HCT116 (cell line): ENCODE results near the gene TACC3. TPM values are rescaled to one million over a fixed set of nuclear protein-coding genes. Genes with fewer than 3 reads are reported as not detected.

Experiments
- CBX3 ChIP-seq: IDR thresholded peaks from 2 replicates; pipeline ENCODE4 v1.6.1; 2012; ENCODE audit warnings: low read depth
- SIN3A ChIP-seq: IDR thresholded peaks from 2 replicates; pipeline ENCODE4 v1.6.1; 2012; ENCODE audit warnings: low read depth
- TCF7L2 ChIP-seq: IDR thresholded peaks from 2 replicates; pipeline ENCODE4 v1.7.0; 2011; ENCODE audit warnings: borderline replicate concordance, inconsistent platforms; ENCODE audit not compliant: insufficient read depth, insufficient read length; ENCODE audit errors: extremely low read depth
- ZFX ChIP-seq: fragments of 450-650 bp; IDR thresholded peaks from 2 replicates; pipeline ENCODE4 v1.6.1; 2017
- total RNA-seq: library from RNA; stranded (reverse); gene quantifications from one replicate; pipeline ENCODE4 v1.2.1, GENCODE V29; 2021; ENCODE audit not compliant: unreplicated experiment
- TF ChIP-seq, protein P1 (sequence below): IDR thresholded peaks from 2 replicates; pipeline ENCODE4 v1.6.1; 2011; ENCODE audit warnings: mild to moderate bottlenecking, low read length, moderate library complexity; ENCODE audit not compliant: insufficient replicate concordance; ENCODE audit errors: extremely low read depth
- TF ChIP-seq, protein P2 (sequence below): IDR thresholded peaks from 2 replicates; pipeline ENCODE4 v1.6.1; 2012
- TF ChIP-seq, protein P3 (sequence below): IDR thresholded peaks from 2 replicates; pipeline ENCODE4 v1.6.1; 2012; ENCODE audit warnings: low read depth

TACC3 gene
- total RNA-seq, 1 experiment from 2014 or later = 106 TPM

DNA sequence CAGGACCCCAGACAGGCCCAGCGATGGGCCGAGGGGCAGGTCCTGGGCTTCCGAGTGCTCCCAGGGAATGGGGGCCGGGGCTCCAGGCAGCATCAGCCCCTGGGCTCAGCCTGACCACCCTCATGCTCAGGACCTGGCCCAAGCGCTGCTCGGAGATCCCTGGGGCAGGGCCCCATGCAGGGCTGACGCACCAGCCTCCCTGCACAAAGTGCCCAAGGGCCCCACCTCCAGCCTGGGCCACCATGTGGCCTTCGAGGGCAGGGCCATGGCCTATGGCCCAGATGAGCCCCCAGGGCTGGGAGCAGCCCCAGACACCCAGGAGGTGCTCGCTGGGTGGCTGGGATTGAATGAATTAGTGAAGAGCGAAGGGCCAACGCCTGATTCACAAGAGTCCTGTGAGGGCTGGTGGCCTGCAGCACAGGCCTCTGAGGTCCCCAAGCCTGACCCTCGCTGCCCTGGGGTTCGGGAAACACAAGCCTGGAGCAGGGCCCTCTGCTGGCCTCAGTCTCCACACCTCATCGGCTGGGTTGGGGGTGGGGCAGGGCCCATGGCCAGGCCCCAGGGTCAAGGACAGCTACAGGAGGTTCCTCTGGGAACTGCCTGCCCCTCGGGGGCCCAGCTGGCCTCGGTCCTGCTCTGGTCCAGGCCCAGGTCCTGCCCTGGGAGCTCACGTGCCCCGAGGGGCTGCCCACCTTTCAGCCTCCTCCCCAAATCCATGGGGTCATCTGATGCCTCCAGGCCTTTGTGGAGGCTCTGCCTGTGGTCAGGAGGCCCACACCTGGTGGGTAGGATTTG is 58.5 kb downstream of the TACC3 start (continued):
- TF ChIP-seq, protein P1, sequence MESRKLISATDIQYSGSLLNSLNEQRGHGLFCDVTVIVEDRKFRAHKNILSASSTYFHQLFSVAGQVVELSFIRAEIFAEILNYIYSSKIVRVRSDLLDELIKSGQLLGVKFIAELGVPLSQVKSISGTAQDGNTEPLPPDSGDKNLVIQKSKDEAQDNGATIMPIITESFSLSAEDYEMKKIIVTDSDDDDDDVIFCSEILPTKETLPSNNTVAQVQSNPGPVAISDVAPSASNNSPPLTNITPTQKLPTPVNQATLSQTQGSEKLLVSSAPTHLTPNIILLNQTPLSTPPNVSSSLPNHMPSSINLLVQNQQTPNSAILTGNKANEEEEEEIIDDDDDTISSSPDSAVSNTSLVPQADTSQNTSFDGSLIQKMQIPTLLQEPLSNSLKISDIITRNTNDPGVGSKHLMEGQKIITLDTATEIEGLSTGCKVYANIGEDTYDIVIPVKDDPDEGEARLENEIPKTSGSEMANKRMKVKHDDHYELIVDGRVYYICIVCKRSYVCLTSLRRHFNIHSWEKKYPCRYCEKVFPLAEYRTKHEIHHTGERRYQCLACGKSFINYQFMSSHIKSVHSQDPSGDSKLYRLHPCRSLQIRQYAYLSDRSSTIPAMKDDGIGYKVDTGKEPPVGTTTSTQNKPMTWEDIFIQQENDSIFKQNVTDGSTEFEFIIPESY = no peak
- TF ChIP-seq, protein P2, sequence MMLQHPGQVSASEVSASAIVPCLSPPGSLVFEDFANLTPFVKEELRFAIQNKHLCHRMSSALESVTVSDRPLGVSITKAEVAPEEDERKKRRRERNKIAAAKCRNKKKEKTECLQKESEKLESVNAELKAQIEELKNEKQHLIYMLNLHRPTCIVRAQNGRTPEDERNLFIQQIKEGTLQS = no peak
- no peak for TF ChIP-seq CBX3
- TF ChIP-seq ZFX = no peak
- TF ChIP-seq, protein P3, sequence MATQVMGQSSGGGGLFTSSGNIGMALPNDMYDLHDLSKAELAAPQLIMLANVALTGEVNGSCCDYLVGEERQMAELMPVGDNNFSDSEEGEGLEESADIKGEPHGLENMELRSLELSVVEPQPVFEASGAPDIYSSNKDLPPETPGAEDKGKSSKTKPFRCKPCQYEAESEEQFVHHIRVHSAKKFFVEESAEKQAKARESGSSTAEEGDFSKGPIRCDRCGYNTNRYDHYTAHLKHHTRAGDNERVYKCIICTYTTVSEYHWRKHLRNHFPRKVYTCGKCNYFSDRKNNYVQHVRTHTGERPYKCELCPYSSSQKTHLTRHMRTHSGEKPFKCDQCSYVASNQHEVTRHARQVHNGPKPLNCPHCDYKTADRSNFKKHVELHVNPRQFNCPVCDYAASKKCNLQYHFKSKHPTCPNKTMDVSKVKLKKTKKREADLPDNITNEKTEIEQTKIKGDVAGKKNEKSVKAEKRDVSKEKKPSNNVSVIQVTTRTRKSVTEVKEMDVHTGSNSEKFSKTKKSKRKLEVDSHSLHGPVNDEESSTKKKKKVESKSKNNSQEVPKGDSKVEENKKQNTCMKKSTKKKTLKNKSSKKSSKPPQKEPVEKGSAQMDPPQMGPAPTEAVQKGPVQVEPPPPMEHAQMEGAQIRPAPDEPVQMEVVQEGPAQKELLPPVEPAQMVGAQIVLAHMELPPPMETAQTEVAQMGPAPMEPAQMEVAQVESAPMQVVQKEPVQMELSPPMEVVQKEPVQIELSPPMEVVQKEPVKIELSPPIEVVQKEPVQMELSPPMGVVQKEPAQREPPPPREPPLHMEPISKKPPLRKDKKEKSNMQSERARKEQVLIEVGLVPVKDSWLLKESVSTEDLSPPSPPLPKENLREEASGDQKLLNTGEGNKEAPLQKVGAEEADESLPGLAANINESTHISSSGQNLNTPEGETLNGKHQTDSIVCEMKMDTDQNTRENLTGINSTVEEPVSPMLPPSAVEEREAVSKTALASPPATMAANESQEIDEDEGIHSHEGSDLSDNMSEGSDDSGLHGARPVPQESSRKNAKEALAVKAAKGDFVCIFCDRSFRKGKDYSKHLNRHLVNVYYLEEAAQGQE = no peak
- TF ChIP-seq SIN3A = no peak
- TF ChIP-seq TCF7L2 = no peak
